Measurements from ENCODE around the gene INPP4A.

Gene INPP4A

DNA sequence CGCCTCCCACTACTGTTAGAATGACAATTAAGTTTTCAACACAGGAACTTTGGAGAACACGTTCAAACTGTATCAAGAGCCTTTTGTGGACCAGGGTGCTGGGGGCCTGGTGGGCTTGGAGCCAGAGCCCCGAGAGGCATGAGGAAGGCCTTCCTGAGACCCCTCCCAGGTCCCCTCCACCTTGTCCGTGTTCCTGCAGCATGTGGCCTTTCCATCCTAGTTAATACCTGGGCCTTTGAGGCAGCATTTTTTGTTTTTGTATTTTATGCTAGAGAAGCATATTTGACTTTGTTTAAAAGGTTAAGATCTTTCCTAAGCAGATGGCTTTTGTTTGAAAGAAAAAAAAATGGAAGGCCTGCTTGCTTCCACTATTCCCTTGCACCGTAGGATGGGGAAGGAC, 68.0 kb downstream of the INPP4A start:
- no peak overlapping the region for H3K27ac ChIP-seq
- TF ChIP-seq, protein P1, sequence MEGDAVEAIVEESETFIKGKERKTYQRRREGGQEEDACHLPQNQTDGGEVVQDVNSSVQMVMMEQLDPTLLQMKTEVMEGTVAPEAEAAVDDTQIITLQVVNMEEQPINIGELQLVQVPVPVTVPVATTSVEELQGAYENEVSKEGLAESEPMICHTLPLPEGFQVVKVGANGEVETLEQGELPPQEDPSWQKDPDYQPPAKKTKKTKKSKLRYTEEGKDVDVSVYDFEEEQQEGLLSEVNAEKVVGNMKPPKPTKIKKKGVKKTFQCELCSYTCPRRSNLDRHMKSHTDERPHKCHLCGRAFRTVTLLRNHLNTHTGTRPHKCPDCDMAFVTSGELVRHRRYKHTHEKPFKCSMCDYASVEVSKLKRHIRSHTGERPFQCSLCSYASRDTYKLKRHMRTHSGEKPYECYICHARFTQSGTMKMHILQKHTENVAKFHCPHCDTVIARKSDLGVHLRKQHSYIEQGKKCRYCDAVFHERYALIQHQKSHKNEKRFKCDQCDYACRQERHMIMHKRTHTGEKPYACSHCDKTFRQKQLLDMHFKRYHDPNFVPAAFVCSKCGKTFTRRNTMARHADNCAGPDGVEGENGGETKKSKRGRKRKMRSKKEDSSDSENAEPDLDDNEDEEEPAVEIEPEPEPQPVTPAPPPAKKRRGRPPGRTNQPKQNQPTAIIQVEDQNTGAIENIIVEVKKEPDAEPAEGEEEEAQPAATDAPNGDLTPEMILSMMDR (IDR thresholded peaks at IDR 0.05) = no peak
- no peak for TF ChIP-seq ZFX (IDR thresholded peaks at IDR 0.05; ENCODE audit: borderline replicate concordance)

DNA sequence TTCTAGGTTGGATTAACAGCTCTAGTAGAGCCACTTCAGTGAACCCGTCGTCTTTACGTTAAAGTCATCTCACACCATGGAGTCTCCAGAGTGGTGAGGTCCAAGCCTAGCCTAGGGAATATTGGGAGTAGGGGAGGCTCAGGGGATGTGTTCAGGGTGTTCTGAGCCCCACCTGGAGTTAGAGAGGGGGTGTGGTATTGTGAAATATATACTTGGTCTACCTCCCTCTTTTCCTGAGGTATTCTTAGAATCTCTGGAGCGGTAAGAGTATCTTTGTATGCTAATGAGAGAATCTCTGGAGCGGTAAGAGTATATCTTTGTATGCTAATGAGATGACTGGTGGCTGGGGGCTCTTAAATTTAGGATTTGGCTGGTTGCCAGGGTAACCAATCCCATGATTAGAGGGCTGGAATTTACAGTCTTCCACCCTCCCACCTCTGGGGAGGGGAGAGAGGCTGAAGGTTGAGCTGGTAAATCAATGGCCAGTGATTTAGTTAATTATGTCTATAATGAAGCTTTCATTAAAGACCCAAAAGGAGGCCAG, 69.5 kb downstream of the INPP4A start:
- H3K27ac ChIP-seq = no peak overlapping the region

DNA sequence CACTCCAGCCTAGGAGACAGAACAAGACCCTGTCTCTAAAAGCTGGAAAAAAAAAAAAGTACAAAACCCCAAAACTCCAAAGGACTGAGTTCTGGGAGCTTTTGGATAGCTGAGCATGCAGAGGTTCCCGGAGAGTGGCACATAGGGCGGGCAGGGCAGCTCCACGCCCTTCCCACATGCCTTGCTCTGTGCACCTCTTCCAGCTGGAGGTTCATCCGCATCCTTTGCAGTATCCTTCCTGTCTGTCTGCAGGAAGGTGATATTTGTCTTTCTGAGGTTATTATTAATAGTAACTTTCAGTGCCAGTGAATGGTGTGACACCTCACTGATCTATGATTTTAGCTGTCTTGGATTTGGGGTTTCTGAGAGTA, 70.2 kb downstream of the INPP4A start:
- no peak overlapping the region for H3K27ac ChIP-seq
- TF ChIP-seq, protein P1 (IDR thresholded peaks at IDR 0.05) = no peak
- TF ChIP-seq ZFX (IDR thresholded peaks at IDR 0.05; ENCODE audit: borderline replicate concordance) = no peak

More for the DNA sequence above, 69.5 kb downstream of the INPP4A start:
- TF ChIP-seq ZFX (IDR thresholded peaks at IDR 0.05; ENCODE audit: borderline replicate concordance) = no peak
- TF ChIP-seq, protein P1 (IDR thresholded peaks at IDR 0.05) = no peak

DNA sequence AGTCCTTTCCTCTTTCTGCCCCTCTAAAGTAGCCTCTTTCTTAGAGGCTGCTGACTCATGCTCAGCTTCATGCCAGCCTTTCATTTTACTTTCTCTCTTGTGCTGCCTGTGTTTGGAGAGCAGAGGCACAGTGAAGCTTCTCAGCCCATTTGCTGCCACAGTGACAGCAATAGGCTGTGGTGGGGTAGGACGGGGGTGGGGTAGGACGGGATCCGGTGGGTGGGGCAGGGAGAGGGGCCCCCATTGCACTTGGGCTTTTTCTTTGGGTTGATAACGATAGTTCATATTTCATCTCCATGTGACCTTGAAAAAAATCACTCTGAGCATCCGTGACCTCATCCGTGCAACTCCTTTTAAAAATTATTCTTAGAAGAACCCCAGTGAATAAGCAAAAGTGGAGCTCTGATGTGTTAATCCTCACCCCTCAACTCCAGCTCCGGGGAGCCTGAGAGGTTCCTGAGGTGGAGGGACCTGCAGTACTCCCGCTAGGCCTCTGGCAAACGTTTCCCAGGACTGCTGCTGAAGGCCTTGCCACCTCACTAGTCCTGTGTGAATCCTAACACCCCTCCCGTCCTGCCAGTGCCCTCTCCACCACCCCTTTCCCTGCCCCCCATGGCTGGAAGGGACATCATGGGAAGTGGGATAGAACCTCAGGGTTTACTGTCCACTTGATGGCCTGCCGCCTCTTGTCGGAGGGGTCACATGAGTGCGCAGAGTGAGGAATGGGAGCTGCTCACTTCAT, 70.8 kb downstream of the INPP4A start:
- H3K27ac ChIP-seq = no peak overlapping the region
- TF ChIP-seq ZFX (IDR thresholded peaks at IDR 0.05; ENCODE audit: borderline replicate concordance) = no peak
- TF ChIP-seq, protein P1 (IDR thresholded peaks at IDR 0.05) = no peak

DNA sequence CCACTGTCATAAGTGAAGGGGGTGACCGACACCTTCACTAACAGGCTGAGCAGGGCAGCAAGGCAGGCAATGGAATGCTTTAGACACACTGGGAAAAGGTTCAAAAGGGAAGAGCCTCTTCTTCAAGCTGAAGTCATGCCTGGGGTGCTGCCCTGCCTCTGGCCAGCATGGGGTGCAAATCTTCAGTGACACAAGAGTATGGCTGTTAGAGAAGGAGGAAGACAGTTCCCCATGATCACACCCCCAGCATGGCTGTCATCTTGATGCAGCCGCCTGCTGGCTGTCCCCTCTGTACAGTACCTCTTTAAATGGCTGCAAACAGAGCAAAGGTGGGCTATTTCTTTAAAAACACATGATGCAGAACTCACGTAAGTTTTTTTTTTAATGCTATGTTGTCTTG, 71.9 kb downstream of the INPP4A start:
- no peak for TF ChIP-seq ZFX (IDR thresholded peaks at IDR 0.05; ENCODE audit: borderline replicate concordance)
- TF ChIP-seq, protein P1 (IDR thresholded peaks at IDR 0.05) = no peak
- no peak overlapping the region for H3K27ac ChIP-seq

DNA sequence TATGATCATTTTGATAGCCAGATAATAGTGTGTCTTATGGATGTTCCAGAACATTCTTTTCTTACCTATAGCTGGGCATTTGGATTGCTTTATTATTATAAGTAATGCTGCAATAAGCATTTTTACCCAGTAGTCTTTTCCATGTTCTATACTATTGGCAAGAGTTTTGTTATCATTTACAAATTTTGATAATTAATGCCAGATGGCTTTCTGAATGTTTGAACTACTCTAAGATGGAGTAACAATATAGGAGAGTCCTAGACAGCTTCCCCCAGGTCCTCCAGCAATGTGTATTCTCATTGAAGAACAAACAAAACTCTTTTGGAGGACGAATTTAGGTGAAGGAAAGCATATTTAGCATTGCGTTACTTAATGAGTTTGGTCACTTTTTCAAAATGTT, 73.0 kb downstream of the INPP4A start:
- no peak overlapping the region for H3K27ac ChIP-seq
- TF ChIP-seq, protein P1 (IDR thresholded peaks at IDR 0.05) = no peak
- TF ChIP-seq ZFX (IDR thresholded peaks at IDR 0.05; ENCODE audit: borderline replicate concordance) = no peak

DNA sequence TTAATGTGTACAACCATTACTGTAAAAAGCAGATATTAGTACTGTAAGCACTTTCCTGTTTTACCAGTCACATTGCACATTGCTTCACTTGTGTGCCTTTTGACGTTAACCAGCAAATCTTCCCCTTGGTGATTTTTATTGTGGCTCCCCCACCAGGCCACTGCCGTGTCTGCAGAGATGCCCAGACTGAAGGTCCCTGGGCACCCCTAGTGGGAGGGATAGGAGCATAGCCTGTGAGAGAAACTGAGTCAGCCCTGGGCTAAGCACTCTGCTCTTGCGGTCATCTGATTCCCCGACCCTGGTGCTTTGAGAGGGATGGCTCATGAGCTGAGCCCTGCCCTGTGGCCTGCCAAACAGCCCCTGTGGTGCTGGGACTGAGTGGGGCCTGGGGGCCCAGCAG, 73.4 kb downstream of the INPP4A start:
- TF ChIP-seq, protein P1 (IDR thresholded peaks at IDR 0.05) = peak; percentile 13; the same call in 1 of the 2 replicates
- TF ChIP-seq ZFX (IDR thresholded peaks at IDR 0.05; ENCODE audit: borderline replicate concordance) = no peak
- H3K27ac ChIP-seq = no peak overlapping the region

Measured in 22Rv1 (cell line).